HEK293T (cell line): ENCODE measurements around the gene SLC1A1.
"Not testable (repeated sequence)": the region's sequence is repeated elsewhere in the genome, so short reads cannot be mapped to it uniquely, and the experiment has no call there.

Experiments used
- ARNT ChIP-seq: fragments of 450-650 bp; IDR thresholded peaks from 2 replicates; pipeline ENCODE4 v1.6.1; 2017; ENCODE audit warnings: mild to moderate bottlenecking
- BHLHE40 ChIP-seq: fragments of 450-650 bp; IDR thresholded peaks from 2 replicates; pipeline ENCODE4 v1.6.1; 2016; ENCODE audit warnings: mild to moderate bottlenecking, moderate library complexity, borderline replicate concordance
- ELF4 ChIP-seq: fragments of 450-650 bp; IDR thresholded peaks from 2 replicates; pipeline ENCODE4 v1.6.1; 2017; ENCODE audit warnings: antibody characterized with exemption
- FOXA1 ChIP-seq: fragments of 450-650 bp; IDR thresholded peaks from 2 replicates; pipeline ENCODE4 v1.6.1; 2016; ENCODE audit warnings: mild to moderate bottlenecking
- LEF1 ChIP-seq: fragments of 450-650 bp; IDR thresholded peaks from 2 replicates; pipeline ENCODE4 v1.6.1; 2017; ENCODE audit warnings: mild to moderate bottlenecking, borderline replicate concordance
- NFRKB ChIP-seq: fragments of 450-650 bp; IDR thresholded peaks from 2 replicates; pipeline ENCODE4 v1.6.1; 2016; ENCODE audit warnings: mild to moderate bottlenecking, moderate library complexity
- PKNOX1 ChIP-seq: fragments of 450-650 bp; IDR thresholded peaks from 2 replicates; pipeline ENCODE4 v1.6.1; 2016
- SUZ12 ChIP-seq: fragments of 450-650 bp; IDR thresholded peaks from 2 replicates; pipeline ENCODE4 v1.6.1; 2016; ENCODE audit warnings: mild to moderate bottlenecking
- TARDBP ChIP-seq: fragments of 450-650 bp; IDR thresholded peaks from 2 replicates; pipeline ENCODE4 v1.6.1; 2016

- TF ChIP-seq TARDBP, BHLHE40, NFRKB, PKNOX1, LEF1, ELF4, SUZ12, ARNT, FOXA1: not testable (repeated sequence)
These were observed 43.6 kb downstream of the SLC1A1 start for GRCh38 chr9:4533881-4534280.
